HG03520 (cell line): ENCODE measurements around the gene DIO3.
"Not testable (repeated sequence)": the region's sequence is repeated elsewhere in the genome, so short reads cannot be mapped to it uniquely, and the experiment has no call there.

Experiments used
- ATAC-seq: cut with Tn5 transposase; IDR thresholded peaks from one replicate; pipeline ENCODE4 v1.9.1; 2021; ENCODE audit warnings: mild to moderate bottlenecking, moderate library complexity; ENCODE audit not compliant: unreplicated experiment

Gene DIO3

DNA sequence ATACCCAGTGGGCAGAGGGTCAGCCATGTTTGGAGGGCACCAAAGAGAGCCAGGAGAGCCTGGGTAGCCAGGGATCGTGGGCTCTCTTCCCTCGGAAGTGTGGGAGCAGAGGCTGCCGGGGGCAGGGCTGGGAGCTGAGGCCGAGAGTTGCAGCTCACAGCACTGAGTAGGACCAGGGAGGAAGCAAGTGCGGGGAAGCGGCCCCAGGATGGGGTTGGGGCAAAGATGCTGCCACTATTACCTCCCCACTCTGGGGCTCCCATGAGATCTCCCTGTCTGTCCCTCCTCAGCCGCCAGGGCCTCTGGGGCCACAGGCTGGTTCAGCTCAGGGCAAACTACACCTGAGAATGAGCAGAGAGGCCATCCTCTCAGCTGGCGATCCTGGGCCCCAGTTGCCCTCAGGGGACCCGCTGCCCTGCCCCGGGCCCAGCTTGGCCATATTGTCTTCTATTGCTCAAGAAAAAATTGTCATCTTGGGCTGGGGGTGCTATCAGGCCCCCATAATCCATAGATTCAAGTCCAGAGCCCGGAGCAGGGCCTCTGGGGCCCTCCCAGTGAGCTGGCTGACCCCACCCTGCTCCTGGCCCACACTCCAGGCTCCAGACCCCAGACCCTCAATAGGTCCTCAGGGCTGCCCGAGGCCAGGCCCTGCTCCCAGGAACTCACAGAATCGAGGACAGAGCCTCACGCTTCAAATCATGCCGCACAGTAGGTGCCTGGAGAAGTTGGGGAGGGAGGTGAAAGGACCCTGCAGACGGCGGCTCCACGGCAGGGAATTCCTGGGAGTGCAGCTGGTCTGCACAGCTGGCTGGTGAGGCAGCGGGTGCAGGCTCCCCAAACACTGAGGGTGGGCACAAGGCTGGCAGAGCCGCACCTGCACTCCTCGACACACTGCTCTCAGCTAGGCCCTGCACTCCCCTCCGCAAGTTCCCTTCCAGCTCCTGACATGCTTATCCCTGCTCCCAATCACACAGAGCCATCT, 20.5 kb upstream of the DIO3 start:
- ATAC-seq: no peak

DNA sequence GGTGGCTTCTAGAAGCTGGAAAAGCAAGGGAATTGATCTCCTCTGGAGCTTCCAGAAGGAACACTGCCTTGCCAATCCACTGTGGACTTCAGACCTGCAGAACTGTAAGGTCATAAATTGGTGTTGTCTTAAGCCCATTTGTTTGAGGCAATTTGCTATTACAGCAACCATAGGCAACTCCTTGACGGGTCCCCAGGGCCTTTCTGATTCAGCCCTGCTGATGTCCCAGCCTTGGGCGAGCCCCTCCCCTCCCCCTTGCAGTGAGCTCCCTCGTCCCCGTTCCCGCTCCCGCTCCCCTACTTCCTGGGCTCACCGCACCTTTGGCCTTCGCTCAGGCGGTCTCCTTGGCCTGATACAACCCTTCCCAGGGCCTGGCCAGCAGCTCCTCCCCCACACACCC, 18.9 kb upstream of the DIO3 start:
- ATAC-seq: no peak

DNA sequence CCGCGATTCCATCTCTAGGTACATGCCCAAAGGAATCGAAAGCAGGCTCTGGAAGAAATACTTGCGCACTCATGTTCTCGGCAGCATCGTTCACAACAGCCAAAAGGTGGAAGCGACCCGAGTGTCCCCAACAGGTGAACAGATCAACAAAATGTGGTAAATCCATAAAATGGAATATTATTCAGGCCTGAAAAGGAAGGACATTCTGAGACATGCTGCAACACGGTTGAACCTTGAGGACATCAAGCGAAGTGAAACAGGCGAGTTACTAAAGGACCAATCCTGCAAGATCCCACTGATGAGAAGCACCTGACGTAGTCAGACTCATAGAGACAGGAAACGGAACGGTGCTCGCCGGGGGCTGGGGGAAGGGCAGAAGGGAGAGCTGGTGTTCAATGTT, 17.5 kb upstream of the DIO3 start:
- ATAC-seq: no peak

DNA sequence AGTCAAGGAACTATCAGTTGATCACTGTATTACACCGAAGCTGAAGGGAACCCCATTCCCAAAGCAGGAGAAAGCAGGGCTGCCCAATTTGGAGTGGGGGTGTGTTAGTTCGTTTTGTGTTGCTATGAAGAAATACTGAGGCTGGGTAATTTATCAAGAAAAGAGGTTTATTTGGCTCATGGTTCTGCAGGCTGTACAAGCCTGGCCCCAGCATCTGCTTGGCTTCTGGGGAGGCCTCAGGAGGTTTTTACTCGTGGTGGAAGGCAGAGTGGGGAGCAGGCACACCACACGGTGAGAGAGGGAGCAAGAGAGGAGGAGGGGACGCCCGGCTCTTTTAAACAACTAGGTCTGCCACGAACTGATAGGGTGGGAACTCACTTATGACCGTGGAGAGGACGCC, 16.7 kb upstream of the DIO3 start:
- no peak for ATAC-seq

DNA sequence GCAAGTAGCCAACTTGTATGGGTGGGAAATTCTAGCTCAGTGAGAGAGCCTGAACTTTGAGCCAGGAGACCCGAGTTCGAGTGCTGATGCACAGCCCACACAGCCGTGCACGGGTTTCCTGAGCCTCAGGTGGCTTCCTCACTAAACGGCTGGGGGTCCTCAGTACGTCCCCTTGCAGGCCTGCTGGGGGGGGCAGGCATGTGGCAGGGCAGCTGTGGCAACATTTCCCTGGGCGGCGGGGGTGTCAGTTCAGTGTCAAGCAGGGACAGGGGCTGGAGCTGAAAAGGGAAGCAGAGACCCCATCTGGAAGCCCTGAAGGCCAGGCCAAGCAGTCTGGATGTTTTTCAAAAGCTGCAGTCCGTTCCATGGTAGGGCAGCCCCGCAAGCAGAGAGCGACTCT, 14.6 kb upstream of the DIO3 start:
- ATAC-seq: no peak

DNA sequence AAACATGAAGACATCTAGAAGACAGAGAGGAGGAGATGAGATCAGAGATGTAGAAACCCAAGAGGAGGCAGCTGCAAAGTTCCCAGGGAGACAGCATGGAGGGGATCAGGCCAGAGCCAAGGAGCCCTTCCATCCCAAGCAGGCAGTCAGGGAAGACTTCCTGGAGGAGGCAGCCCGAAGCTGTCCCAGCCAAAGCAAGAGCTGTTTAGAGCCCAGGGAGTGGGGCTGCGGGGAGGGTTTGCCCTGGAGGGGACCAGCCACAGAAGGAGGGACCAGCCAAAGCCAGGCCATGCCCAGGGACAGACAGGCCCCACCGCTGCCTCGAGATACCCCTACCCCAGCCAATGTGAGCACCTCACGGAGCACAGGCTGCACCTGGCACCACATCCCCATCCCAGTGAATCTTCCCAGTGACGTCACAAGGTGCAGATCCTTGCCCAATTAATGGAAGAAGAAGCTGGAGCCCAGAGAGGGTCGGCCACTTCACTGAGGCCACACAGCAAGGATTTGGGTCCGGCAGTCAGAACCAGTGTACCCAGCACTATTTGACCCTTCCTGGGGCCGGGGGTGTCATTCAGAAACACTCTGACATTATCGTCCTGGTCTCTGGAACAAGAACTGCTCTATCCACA, 14.1 kb upstream of the DIO3 start:
- ATAC-seq: no peak

DNA sequence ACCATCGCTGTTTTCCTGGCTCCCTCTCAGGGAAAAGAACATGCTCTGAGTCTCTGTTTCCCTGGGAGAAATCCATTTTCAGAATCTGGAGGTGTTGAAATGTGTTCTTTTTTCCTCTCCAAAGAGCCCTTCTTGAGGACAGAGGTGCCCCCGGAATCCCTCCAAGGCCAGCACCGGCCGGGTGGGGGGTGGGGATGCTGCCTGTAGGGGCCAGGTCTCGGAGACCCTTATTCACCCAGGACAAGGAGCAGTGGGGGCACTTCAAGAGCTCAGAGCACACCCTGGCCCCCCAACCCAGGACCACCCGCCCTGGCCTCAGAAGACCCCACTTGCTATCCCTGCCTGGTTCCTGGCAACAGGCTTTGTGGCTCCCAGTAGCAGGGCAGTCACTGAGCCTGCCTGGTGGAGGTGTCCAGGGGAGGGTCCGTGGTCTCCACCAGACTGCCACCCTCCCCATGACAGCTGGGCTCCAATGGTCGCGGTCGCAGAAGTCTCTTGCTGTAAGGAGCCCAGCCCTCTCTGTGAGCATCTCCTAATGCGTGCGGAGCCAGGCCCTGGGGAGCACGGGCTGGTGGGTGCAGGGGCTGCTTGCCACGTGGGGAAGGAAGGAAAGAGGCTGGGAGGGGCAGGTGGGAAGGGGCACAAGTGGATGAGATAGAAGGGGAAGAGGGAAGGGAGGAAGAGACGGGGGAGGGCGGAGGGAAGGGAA, 13.2 kb upstream of the DIO3 start:
- no peak for ATAC-seq

DNA sequence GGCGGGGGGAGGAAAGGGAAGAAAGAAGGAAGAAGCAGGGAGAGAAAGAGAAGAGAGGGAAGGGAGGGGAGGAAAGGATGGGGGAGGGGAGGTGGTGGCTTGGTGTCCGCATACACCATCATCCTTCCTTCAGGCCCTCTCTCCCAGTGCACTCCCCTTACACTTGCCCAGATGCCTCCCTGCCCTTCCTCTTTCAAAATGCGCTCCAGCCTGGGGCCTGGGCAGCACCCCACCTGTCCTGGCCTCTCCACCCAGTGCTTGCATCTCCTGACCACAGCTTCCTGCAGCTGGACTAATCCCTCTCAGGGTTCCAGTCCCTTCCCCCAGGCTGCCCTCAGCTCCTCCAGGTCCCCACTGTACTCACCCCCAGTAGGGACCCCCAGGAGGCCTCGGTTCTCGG, 12.6 kb upstream of the DIO3 start:
- ATAC-seq: no peak

DNA sequence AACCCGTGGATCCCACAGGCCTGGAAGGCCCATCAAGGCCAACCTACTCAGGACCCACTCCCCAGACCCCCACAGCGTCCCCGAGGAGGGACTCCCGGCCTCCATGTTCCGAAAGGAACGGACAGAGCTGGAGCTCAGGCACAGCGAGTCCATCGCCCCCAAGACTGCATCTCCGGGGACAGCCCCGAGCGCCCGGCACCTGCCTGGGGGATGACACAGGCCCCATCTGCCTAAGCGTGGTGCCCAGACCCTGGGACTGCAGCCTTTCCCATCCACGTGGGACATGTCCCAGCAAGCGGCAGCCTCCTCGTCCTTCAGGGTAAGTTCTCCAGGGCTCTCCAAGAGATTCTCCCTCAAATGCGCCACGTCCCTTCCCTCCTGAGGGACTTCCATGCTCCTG, 12.1 kb upstream of the DIO3 start:
- ATAC-seq: no peak

DNA sequence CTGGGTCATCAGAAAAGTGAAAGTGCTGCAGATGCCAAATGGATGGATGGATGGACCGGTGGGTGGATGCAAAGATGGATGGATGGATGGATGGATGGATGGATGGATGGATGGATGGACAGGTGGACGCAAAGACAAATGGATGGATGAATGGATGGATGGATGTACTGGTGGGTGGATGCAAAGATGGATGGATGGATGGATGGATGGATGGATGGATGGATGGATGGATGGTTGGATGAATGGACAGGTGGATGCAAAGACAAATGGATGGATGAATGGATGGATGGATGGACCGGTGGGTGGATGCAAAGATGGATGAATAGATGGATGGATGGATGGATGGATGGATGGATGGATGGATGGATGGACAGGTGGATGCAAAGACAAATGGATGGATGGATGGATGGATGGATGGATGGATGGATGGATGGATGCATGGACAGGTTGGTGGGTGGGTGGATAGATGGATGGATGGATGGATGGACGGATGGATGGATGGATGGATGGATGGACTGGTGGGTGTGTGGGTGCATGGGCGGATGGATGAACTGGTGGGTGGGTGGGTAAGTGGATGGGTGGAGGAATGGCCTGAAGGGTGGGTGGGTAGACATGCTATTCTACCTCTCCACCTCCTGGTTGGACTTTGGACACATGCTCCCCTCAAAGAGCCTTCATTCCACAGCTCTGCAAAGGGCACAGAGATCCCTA, 10.9 kb upstream of the DIO3 start:
- not testable (repeated sequence) for ATAC-seq

DNA sequence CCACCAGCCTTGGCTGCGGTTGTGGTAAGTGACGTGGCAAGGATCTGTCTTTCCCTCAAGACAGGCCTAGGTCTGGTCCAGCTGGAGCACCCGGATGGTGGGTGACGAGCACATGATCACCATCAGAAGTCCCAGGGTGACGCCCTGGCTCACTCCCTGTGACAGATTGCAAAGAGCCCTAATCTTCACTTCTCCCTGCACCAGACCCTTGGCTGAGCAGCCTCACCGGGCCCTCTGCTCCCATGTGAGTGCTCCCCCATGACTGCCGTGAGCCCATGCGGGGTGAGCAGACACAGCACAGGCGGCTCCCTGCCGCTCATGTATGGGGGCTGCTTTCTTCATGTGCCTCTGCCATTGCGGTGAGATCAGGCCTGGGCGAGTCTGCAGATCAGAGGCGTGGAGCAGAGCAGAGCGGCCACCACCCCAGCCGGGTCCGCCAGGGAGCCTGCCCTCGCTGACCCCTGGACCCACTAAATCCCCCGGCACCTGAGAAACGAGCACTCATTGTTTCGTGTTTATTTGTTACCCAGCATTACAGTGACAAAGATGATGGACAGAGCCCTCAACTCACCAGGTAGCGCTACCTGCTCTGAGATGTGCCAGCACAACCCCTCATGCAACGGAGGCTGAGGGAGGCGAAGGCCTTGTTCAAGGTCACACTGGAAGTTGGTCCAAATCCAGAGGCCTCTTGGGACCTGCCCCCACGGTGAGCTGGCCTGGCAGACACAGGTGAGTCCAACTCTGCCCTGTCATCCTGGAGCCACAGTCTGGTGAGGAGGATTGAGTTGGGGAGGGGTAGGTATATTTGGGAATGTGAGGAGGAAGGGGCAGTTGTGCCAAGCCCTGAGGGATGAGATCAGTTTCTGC, 9.3 kb upstream of the DIO3 start:
- no peak for ATAC-seq

DNA sequence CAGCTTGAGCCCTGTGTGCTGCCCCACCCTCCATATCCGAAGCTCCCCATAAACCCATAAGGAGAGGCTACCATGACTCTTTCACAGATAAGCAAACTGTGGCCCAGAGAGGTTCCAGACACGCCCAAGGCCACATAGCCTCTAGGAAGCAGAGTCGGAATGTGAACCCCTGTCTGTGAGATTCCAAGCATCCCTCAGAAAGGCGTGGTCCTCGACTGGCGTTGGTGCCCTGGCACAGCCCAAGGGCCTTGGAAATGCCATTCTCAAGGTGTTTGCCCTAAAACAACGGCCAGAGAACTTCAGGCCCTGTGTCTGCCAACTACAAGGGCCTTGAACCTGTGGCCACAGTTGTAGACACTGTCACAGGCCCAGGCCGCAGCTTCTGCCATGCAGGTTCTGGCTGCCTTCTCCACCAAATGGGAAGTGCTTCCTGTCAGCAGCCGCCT, 8.5 kb upstream of the DIO3 start:
- no peak for ATAC-seq

DNA sequence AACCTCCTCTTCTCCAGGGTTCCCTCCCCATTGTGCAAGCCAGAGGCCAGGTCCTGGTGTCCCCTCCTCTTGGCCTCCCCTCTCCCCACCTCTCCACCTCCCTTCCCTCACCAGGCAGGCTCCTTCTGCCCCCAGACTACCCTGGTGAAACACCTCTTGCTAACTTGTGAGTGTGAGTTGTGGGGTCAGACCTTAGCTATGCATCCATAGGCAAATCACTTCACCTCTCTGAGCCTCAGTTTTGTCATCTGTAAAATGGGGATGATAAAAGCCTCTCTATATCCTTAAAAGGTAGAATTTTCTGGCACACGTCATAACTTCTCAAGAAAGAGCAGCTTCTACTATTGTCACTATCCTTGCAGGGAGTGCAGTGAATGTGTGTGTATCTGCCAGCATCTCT, 7.9 kb upstream of the DIO3 start:
- no peak for ATAC-seq

DNA sequence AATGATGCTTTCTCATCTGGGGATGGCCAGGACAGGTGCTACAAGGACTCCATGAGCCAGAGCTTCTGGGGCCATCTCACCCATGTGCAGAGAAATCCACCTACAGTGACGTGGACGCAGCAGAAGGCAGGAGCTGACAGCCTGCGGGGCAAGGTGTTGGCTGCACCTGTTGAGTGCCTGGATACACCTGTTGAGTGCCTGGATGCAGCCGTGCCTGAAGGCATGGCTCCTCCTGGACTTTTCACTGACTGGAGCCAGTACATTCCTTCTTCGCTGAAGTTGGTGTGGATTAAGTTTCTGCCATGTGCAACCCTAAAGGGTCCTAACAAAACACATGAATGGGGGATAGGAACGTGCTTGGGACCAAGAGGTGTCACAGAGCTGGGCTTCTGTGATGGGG, 7.4 kb upstream of the DIO3 start:
- no peak for ATAC-seq

DNA sequence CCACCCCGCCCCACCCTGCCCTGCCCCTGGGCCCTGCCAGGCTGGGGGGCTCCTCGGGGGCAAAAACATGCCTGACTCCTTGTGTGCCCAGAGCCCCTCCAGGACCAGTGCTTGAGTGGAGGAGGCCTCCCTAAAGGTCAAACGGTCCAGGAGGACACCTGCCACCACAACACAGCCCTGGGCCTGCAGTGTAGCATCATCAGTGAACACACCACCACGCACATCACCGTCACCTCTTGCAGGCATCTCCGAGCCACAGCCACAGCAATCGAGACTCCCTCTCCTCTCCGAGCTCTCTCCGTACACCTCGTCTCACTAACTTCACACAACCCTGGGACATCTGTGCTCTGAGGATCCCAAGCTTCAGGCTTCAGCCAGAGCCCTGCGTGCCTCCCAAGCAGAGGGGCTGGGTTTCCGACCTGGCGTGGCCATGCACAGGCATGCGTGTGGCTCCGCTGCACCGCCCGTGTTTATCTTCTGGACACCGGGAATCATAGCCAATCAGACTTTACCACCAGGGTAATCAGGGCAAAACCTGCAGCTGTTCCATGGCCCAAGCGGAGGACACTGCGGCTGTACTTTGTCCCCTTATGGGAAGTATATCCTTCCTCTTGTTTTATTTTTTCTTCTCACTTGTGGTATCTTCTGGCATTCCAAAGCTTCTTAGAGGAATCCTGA, 6.2 kb upstream of the DIO3 start:
- ATAC-seq: no peak

DNA sequence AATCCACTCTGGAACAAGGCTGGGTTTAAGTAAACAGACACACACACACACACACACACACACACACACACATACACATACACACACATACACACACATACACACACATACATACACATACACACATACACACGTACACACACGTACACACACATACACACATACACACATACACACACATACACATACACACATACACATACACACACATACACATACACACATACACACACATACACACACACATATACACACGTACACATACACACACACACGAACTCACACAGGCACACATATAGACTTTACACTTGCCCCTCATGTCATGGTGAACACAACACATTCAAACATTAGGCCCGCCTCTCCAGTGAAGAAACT, 5.6 kb upstream of the DIO3 start:
- ATAC-seq: not testable (repeated sequence)

DNA sequence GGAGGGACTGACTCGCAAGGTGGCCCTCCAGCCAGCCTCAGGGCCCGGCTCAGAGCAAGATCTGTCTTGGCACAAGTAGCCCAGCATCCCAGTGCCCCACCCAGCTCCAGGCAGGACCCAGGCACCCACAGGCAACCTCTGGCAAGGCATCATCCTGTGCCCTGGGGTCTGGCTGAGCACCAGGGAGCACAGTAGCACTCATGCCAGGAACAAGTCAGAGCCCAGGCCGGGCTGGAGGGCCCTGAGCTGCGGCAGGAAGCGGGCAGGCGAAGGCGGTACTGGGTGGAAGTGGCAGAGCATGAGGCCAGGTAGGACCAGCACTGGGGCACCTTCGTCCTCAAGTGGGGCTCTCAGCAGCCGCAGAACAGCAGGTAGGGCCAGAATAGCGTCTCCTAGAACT, 5.2 kb upstream of the DIO3 start:
- no peak for ATAC-seq

DNA sequence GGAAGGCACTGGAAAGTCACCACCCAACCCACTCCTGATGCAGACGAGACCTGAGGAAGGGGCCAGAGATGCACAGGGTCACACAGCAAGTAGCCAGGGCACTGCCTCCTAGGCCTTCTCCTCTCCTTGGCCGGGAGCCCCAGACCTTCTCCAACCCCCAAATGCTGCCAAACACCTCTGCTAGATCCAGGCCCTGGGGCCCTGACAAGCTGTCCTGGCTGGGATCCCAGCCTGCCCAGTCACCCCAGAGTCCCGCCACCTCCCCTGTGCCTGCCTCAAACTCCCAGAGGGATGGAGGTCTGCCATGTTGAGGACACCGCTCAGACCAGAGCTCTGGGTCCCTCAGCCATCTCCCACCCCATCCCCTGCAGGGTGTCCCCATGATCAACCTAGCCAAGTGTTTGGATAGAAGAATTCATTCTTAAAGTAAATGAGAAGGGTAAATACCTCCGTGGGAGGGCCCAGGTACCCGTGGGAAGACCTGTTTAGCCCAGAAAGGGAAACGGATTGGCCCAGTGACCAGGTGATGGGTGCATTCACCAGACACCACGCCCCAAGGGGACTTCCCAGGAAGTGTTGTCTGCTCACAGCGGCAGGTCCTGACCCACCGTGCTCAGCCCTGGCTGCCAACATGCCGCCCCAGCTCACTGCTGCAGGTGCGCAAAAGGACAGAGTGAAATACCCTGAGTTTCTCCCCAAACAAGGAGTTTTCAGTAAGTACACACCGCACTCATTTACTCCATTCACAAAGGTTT, 4.6 kb upstream of the DIO3 start:
- no peak for ATAC-seq

DNA sequence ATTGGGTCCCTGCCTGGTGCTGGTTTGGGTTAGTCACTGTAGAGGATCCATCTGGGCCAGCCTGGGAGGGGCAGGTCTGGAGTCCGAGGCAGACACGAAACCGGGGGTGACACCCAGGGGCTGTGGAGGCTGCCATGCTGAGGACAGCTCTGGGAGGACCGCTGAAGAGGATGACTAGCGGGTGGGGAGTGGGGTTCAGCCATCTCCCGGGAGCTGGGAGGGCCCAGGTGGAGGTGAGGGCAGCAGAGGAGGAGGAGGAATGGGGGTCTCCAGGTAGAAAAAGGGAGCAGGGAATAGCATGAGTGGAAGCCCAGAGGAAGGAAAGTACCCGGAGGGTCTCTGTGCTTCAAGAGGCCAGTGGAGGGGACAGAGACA, 4.0 kb upstream of the DIO3 start:
- no peak for ATAC-seq
